Right lobe of liver (tissue), 6 donors: ENCODE results near the gene SLC36A4. TPM values are rescaled to one million over a fixed set of nuclear protein-coding genes. Genes with fewer than 3 reads are reported as not detected.
A peak's percentile ranks its signal among the peaks of the same experiment; 100 is the strongest.
"Not testable (repeated sequence)": the region's sequence is repeated elsewhere in the genome, so short reads cannot be mapped to it uniquely, and the experiment has no call there.

ENCODE experiments used
- ATAC-seq, 4 donors: fragments of 200-7000 bp; cut with Tn5 transposase; one replicate each; pipeline ENCODE4 v1.9.1; 2020; ENCODE audit warnings: mild to moderate bottlenecking in 4 of 4, moderate library complexity in 4 of 4
- DNase-seq, 3 donors: peaks; one replicate each; pipeline ENCODE4 v3.0.0-alpha.2; 2020
- H3K27ac ChIP-seq, 3 donors: fragments of 200-600 bp; one replicate each; pipeline ENCODE4 v1.8.0; 2022
- H3K27me3 ChIP-seq, 2 donors: fragments of 200-600 bp; one replicate each; pipeline ENCODE4 v1.8.0; 2022
- H3K36me3 ChIP-seq, 4 donors: fragments of 200-600 bp; sonication (generic) in 1 of 4; one replicate each; pipeline versions ENCODE4 v1.5.1 to v1.8.0; 2017 to 2022; ENCODE audit warnings: control low read depth in 1 of 4
- H3K4me1 ChIP-seq, 4 donors: fragments of 200-600 bp; sonication (generic) in 1 of 4; one replicate each; pipeline versions ENCODE4 v1.5.1 to v1.8.0; 2017 to 2022; ENCODE audit warnings: control low read depth in 1 of 4
- H3K4me3 ChIP-seq, 3 donors: fragments of 200-600 bp; one replicate each; pipeline ENCODE4 v1.8.0; 2022
- H3K9me3 ChIP-seq, 4 donors: fragments of 200-600 bp; sonication (generic) in 1 of 4; one replicate each; pipeline versions ENCODE4 v1.5.1 to v1.8.0; 2017 to 2022; ENCODE audit warnings: control low read depth in 1 of 4
- POLR2A ChIP-seq: fragments of 450-650 bp; IDR thresholded peaks from one replicate; pipeline ENCODE4 v1.6.1; 2017; ENCODE audit warnings: antibody characterized with exemption, mild to moderate bottlenecking
- WGBS: methylation state at CpG from one replicate; pipeline ENCODE4 v1.1.6; 2018; ENCODE audit warnings: low coverage, low lambda C conversion rate; ENCODE audit not compliant: insufficient coverage; ENCODE audit errors: missing lambda C conversion rate; 5-methylcytosine and 5-hydroxymethylcytosine counted together
- intact Hi-C, 2 donors: fragments of 100-400 bp; cut with DNase I; formaldehyde crosslinking; loops; one replicate each; pipeline versions ENCODE4 v1.11.2 to v1.14.1; 2022
- long read RNA-seq: library from polyadenylated mRNA; unstranded; transcript quantifications from one replicate; pipeline ENCODE4 v2.0.0, GENCODE V29; 2019
- total RNA-seq, 6 experiments: library from RNA; depleted of rRNA in 2 of 6; stranded (reverse); fragments of >200 nt in 2 of 6; fragmentation: NEBNext Ultra II Directional in 3 of 6; extraction: Animal tissue kit (Norgen Biotek cat#: 25700) in 3 of 6; gene quantifications; one replicate each; pipeline versions ENCODE4 v1.1.0 to v1.2.4, GENCODE V29; 2016 to 2023
- TF ChIP-seq, protein P1 (sequence below), 4 donors: fragments of 200-600 bp in 3 of 4; fragments of 450-650 bp in 1 of 4; IDR thresholded peaks; one replicate each; pipeline versions ENCODE4 v1.5.1 to v1.8.0; 2016 to 2022; ENCODE audit warnings: antibody characterized with exemption in 4 of 4, mild to moderate bottlenecking in 2 of 4
- donor health status: DM: no; HTN: yes; CAD: no.
- donor health status: DM: no; HTN: no; CAD: no.
- donor health status: DM: no; HTN: no; CAD: no.
- donor health status: DM: no; HTN: yes; CAD: no.
- donor health status: DM: no; HTN: yes; CAD: no.

The SLC36A4 gene
- total RNA-seq, result 10 to 100 TPM in 1 of 6 experiments, 1 to 10 TPM in 5; 3.2 to 10.7 (median 6.5) TPM
- long read RNA-seq, result 0 reads

DNA sequence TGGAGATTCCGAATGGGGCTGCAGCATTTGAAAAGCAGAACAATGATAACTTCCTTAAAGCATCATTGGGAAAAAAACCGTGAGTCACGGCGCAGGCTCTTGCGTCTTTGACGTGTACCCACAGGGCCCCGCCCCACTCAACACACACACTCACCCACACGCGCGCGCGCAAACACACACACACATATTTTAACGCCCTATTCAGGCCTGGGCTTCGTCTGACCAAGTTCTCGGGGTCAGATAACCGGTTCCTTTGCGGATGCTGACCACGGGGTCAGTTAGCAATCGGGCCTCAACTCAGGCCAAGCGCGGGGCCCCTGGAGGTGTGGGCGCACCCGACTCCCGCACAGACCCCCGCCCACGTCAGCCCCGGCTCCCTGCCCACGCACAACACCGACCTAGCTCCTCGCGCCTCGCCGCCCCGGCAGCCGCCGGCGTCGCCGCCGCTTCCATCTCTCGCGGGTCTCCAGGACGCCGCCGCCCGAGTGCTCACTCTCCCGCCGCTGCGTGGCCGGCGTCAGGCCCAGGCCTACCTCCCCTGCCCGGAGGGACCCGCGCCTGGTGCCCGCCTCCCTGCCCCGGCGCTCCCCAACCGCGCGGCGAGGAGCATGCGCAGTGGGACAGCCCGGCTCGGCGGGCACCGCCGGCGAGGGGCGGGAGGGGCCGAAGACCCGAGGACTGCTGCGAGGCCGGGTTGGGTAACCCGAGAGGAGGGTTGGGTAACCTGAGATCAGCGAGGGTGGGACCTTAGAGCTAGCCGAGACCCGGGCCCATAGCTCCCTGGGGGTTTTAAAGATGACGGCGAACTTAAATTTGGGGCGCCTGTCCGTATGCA, at the start of gene SLC36A4:
Gene SLC36A4, minus strand, starts transcription at position 612 of the 835 bp plus-strand sequence. Its CDS starts 159 bp downstream, at position 453.
- H3K9me3 ChIP-seq, result no peaks in the 10 kb centered on the region
- WGBS, result 1% methylated on average over 36 of the region's 81 CpGs
- H3K36me3 ChIP-seq, result no peaks in the 10 kb centered on the region
- peak; percentile 82 for TF ChIP-seq POLR2A
- TF ChIP-seq, protein P1, sequence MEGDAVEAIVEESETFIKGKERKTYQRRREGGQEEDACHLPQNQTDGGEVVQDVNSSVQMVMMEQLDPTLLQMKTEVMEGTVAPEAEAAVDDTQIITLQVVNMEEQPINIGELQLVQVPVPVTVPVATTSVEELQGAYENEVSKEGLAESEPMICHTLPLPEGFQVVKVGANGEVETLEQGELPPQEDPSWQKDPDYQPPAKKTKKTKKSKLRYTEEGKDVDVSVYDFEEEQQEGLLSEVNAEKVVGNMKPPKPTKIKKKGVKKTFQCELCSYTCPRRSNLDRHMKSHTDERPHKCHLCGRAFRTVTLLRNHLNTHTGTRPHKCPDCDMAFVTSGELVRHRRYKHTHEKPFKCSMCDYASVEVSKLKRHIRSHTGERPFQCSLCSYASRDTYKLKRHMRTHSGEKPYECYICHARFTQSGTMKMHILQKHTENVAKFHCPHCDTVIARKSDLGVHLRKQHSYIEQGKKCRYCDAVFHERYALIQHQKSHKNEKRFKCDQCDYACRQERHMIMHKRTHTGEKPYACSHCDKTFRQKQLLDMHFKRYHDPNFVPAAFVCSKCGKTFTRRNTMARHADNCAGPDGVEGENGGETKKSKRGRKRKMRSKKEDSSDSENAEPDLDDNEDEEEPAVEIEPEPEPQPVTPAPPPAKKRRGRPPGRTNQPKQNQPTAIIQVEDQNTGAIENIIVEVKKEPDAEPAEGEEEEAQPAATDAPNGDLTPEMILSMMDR (IDR thresholded peaks at IDR 0.05), result no peak
- H3K4me3 ChIP-seq, result peak within 1 kb of the TSS; percentile 73 to 86 (median 84)
- intact Hi-C loops, result no loop called here
- no peaks in the 10 kb centered on the region for H3K27me3 ChIP-seq
- H3K27ac ChIP-seq, result peak within 1 kb of the TSS; percentile 85 to 95 (median 94)
- ATAC-seq, result peak; percentile 94 to 97 (median 97)
- H3K4me1 ChIP-seq, result no peaks in the 10 kb centered on the region
- peak; percentile 86 to 92 (median 91) for DNase-seq

DNA sequence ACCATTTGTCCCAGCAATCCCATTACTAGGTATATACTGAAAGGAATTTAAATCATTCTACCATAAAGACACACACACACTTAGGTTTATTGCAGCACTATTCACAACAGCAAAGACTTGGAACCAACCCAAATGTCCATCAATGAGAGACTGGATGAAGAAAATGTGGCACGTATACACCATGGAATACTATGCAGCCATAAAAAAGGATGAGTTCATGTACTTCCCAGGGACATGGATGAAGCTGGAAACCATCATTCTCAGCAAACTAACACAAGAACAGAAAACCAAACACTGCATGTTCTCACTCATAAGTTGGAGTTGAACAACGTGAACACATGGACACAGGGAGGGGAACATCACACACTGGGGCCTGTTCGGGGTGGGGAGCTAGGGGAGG, 49.0 kb upstream of the SLC36A4 start:
- H3K27ac ChIP-seq, DNase-seq, H3K4me3 ChIP-seq, H3K36me3 ChIP-seq, H3K4me1 ChIP-seq, H3K27me3 ChIP-seq, H3K9me3 ChIP-seq, ATAC-seq, intact Hi-C loops: not testable (repeated sequence)
- WGBS, result 75% methylated on average over 3 of the region's 3 CpGs

DNA sequence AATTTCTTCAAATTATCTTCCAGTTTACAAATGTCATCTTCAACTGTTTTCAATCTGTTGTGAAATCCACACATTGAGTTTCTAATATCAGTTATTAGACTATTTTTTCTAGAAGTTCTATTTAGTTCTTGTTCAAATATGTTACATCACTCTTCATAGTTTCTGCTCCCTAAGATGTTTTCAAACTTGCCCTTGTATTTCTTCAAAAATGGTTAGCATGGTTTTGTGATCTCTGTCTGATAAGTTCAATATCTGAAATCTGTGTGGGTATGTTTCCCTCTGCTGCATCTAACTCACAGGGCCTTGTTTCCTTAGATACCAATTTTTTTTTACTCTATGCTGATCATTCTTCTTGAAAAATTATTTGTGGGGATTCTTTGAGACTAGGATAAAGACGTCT, 46.2 kb upstream of the SLC36A4 start:
- H3K27ac ChIP-seq, result no peak overlapping the region
- ATAC-seq (no peak), DNase-seq (no peak)
- H3K4me3 ChIP-seq, result no peak overlapping the region
- intact Hi-C loops, result no loop called here
- no peaks in the 10 kb centered on the region for H3K9me3 ChIP-seq
- TF ChIP-seq POLR2A, result no peak
- TF ChIP-seq, protein P1 (IDR thresholded peaks at IDR 0.05), result no peak
- H3K4me1 ChIP-seq, result no peaks in the 10 kb centered on the region
- 75% methylated on average over 1 of the region's 1 CpG for WGBS
- no peaks in the 10 kb centered on the region for H3K27me3 ChIP-seq
- H3K36me3 ChIP-seq, result no peaks in the 10 kb centered on the region

DNA sequence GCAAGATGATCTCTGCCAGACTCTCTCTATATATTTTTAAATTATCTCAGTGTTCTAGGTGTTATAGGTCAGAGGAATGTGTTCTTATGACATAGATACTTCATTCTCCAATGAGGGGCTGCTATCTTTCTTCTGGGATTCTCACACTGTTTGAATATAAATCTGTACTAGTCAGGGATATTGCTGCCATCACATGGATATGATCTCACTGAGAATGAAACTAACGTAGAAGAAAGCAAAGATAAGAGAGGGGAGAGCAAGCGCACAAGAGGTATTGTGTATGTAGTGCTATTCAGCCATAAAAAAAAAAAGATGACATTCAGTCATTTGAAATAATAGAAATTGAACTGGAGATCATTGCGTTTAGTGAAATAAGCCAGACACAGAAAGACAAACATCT, 42.2 kb upstream of the SLC36A4 start:
- ATAC-seq (no peak), DNase-seq (no peak)
- H3K36me3 ChIP-seq, result no peaks in the 10 kb centered on the region
- no peaks in the 10 kb centered on the region for H3K27me3 ChIP-seq
- H3K9me3 ChIP-seq, result no peaks in the 10 kb centered on the region
- 73% methylated on average over 3 of the region's 3 CpGs for WGBS
- no peak overlapping the region for H3K4me3 ChIP-seq
- H3K27ac ChIP-seq, result no peak overlapping the region
- TF ChIP-seq, protein P1 (IDR thresholded peaks at IDR 0.05), result no peak
- no peak for TF ChIP-seq POLR2A
- H3K4me1 ChIP-seq, result no peaks in the 10 kb centered on the region
- intact Hi-C loops, result loop anchor here (10.0 kb wide), 3 partner anchors 385 to 415 kb away; no protein-coding TSS in a partner anchor

- Histone ChIP-seq H3K4me1 (no peaks in the 10 kb centered on the region), H3K27me3 (no peaks in the 10 kb centered on the region), H3K4me3 (no peak overlapping the region), H3K9me3 (no peaks in the 10 kb centered on the region), H3K27ac (no peak overlapping the region), H3K36me3 (no peaks in the 10 kb centered on the region)
- TF ChIP-seq, protein P1 (IDR thresholded peaks at IDR 0.05), result no peak
- no peak for TF ChIP-seq POLR2A
- DNase-seq (no peak), ATAC-seq (no peak)
- 86% methylated on average over 2 of the region's 2 CpGs for WGBS
- intact Hi-C loops, result loop anchor here (10.0 kb wide), 3 partner anchors 386 to 416 kb away; no protein-coding TSS in a partner anchor
Measured at GRCh38 chr11:93238956-93239355, 41.2 kb upstream of the SLC36A4 start.
